Spleen (tissue), 7 donors: ENCODE results near the gene HDAC8.

ENCODE experiments used
- CTCF ChIP-seq, 11 experiments: fragments of 200-600 bp in 7 of 11; fragments of 450-650 bp in 4 of 11; sonication (generic) in 4 of 11; IDR thresholded peaks in 8 of 11; conservative IDR thresholded peaks in 3 of 11; 1 replicate in 7 of 11; 2 replicates in 4 of 11; pipeline versions ENCODE4 v1.4.0 to v1.8.0; 2016 to 2021; ENCODE audit warnings: antibody characterized with exemption in 11 of 11, inconsistent platforms in 4 of 11, mild to moderate bottlenecking in 1 of 11
- POLR2A ChIP-seq, 3 donors: fragments of 450-650 bp; IDR thresholded peaks; one replicate each; pipeline ENCODE4 v1.5.1; 2017; ENCODE audit warnings: antibody characterized with exemption in 3 of 3, mild to moderate bottlenecking in 1 of 3
- POLR2AphosphoS5 ChIP-seq, 3 donors: sonication (generic); formaldehyde crosslinking; IDR thresholded peaks; one replicate each; pipeline ENCODE4 v1.5.1; 2017; ENCODE audit warnings: antibody characterized with exemption in 3 of 3
- donor health status: DM: no; HTN: no; CAD: no; lungs with moderate emphysema.
- donor health status: DM: no; HTN: no; CAD: no.
- donor health status: DM: no; HTN: no; CAD: no.

DNA sequence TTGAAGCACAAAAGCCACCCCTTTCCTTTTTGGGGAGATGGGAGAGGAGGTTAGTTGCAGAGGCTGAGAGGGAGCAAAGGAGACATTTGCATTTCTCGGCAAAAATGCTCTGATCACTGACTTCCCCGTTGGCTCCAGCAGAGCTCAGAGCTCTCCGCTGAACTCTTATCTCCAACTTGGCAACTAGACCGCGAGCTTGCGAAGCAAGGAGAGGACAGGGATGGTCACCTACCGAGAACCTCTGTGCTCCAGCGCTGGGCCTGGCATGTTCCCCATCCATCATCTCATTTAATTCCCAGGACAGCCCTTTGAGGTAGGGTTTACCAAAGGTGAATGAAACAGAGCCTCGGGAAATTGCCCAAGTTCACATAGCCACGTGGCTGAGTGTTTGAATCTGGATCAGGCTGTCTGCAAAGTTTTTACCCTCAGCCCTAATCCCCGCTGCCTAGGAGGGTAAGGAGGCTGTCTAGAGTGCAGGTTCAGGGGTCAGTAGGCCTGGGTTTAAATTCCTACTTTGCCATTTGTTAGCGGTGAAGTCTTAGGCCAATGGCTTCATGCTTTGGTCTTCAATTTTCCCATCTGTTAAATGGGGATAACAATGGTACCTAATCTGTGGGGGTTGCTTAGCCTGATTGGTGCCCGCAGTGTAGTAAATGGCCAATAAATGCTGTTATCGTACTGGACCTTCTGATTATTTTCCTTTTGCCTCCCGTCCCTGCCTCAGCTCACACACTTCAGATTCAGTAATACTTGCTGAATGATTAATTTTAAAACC lies 263.2 kb downstream of the HDAC8 start:
- TF ChIP-seq POLR2A (IDR thresholded peaks at IDR 0.05): no peak
- TF ChIP-seq POLR2AphosphoS5 (IDR thresholded peaks at IDR 0.05): no peak
- no peak for TF ChIP-seq CTCF (IDR thresholded peaks at IDR 0.05 in 8 of 11, conservative IDR thresholded peaks at IDR 0.05 in 3 of 11)
